ENCODE results near the gene SYNE1.

DNA sequence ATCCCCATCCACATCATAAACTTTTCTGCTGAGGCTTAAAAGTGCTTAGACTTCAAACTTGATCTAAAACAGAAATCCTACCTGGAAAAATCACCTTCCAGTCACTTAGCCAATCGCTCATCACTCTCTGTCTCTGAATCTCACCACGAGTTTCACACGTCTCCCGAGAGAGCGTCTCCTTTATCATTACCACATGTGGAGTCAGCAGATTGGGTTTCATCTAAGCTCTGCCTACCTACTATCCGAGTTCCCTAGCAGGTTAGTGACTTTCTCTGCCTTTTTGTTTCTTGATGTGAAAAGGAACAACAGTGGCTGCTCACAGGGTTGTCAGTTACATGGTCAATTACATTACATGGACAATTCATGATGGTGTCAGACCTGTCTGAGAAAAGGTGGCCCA lies 543.5 kb downstream of the SYNE1 start:
- TF ChIP-seq, protein P1, sequence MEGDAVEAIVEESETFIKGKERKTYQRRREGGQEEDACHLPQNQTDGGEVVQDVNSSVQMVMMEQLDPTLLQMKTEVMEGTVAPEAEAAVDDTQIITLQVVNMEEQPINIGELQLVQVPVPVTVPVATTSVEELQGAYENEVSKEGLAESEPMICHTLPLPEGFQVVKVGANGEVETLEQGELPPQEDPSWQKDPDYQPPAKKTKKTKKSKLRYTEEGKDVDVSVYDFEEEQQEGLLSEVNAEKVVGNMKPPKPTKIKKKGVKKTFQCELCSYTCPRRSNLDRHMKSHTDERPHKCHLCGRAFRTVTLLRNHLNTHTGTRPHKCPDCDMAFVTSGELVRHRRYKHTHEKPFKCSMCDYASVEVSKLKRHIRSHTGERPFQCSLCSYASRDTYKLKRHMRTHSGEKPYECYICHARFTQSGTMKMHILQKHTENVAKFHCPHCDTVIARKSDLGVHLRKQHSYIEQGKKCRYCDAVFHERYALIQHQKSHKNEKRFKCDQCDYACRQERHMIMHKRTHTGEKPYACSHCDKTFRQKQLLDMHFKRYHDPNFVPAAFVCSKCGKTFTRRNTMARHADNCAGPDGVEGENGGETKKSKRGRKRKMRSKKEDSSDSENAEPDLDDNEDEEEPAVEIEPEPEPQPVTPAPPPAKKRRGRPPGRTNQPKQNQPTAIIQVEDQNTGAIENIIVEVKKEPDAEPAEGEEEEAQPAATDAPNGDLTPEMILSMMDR (IDR thresholded peaks at IDR 0.05) = no peak
- no peak for TF ChIP-seq EZH2phosphoT487 (IDR thresholded peaks at IDR 0.05)
- no peak for TF ChIP-seq EZH2 (IDR thresholded peaks at IDR 0.05)

All from neural progenitor cell (in vitro differentiated cells).